ENCODE measurements around the gene MOSMO.
"Not testable (repeated sequence)": the region's sequence is repeated elsewhere in the genome, so short reads cannot be mapped to it uniquely, and the experiment has no call there.

The MOSMO gene

GRCh38 chr16:22034503-22034902 lies 26.6 kb downstream of the MOSMO start:
- no peak overlapping the region for H3K4me3 ChIP-seq (ENCODE audit: low read depth, low read length)
- TF ChIP-seq CTCF (IDR thresholded peaks at IDR 0.05; ENCODE audit: borderline replicate concordance, insufficient read depth, low read depth, low read length): no peak

- no peak overlapping the region for H3K4me3 ChIP-seq (ENCODE audit: low read depth, low read length)
- no peak for TF ChIP-seq CTCF (IDR thresholded peaks at IDR 0.05; ENCODE audit: borderline replicate concordance, insufficient read depth, low read depth, low read length)
Measured at GRCh38 chr16:22035153-22035552, 27.2 kb downstream of the MOSMO start.

GRCh38 chr16:22043882-22044281 lies 36.0 kb downstream of the MOSMO start:
- H3K4me3 ChIP-seq (ENCODE audit: low read depth, low read length): not testable (repeated sequence)

GRCh38 chr16:22045888-22046287 lies 38.0 kb downstream of the MOSMO start:
- H3K4me3 ChIP-seq (ENCODE audit: low read depth, low read length): not testable (repeated sequence)

GRCh38 chr16:22050963-22051362 lies 43.1 kb downstream of the MOSMO start:
- no peak for TF ChIP-seq CTCF (IDR thresholded peaks at IDR 0.05; ENCODE audit: borderline replicate concordance, insufficient read depth, low read depth, low read length)
- no peak overlapping the region for H3K4me3 ChIP-seq (ENCODE audit: low read depth, low read length)

GRCh38 chr16:22052980-22053379 lies 45.1 kb downstream of the MOSMO start:
- no peak for TF ChIP-seq CTCF (IDR thresholded peaks at IDR 0.05; ENCODE audit: borderline replicate concordance, insufficient read depth, low read depth, low read length)
- no peak overlapping the region for H3K4me3 ChIP-seq (ENCODE audit: low read depth, low read length)

GRCh38 chr16:22053921-22054341 lies 46.0 kb downstream of the MOSMO start:
- TF ChIP-seq CTCF (IDR thresholded peaks at IDR 0.05; ENCODE audit: borderline replicate concordance, insufficient read depth, low read depth, low read length): no peak
- no peak overlapping the region for H3K4me3 ChIP-seq (ENCODE audit: low read depth, low read length)

- H3K4me3 ChIP-seq (ENCODE audit: low read depth, low read length): no peak overlapping the region
- TF ChIP-seq CTCF (IDR thresholded peaks at IDR 0.05; ENCODE audit: borderline replicate concordance, insufficient read depth, low read depth, low read length): no peak
Measured at GRCh38 chr16:22054847-22055590, 47.1 kb downstream of the MOSMO start.

Data from GM12875 (cell line).